Adipose tissue (tissue), 3 donors: ENCODE measurements around the gene WWOX. TPM values are rescaled to one million over a fixed set of nuclear protein-coding genes. Genes with fewer than 3 reads are reported as not detected.

Experiments used
- H3K27ac ChIP-seq: one replicate; pipeline ENCODE4 v1.5.1; 2013; ENCODE audit warnings: low read depth, low read length
- WGBS, 3 donors: extraction: QIAGEN DNeasy Blood & Tissue Kit; methylation state at CpG; one replicate each; pipeline ENCODE4 v1.1.7; 2013; 5-methylcytosine and 5-hydroxymethylcytosine counted together
- polyA plus RNA-seq, 3 donors: library from polyadenylated mRNA; stranded (reverse); fragments of 200-250 nt; gene quantifications; one replicate each; pipeline ENCODE4 v1.2.3, GENCODE V29; 2013
- donor health status: healthy with polysubstance abuse.
- donor health status: Bipolar disorder and iron deficiency.
- donor health status: healthy.

The WWOX gene
- polyA plus RNA-seq, 3 donors = 5.7 to 10.6 (median 7.0) TPM

- WGBS, 3 donors = 7 to 13% (median 12%) methylated on average over 12 of the region's 12 CpGs
Observed at GRCh38 chr16:78100112-78100467, 636 bp downstream of the WWOX start.

GRCh38 chr16:78102122-78102660 lies 2.7 kb downstream of the WWOX start:
- H3K27ac ChIP-seq = no peak overlapping the region
- WGBS, 3 donors = 66 to 85% (median 78%) methylated on average over 5 of the region's 5 CpGs

More at GRCh38 chr16:78100112-78100467, 636 bp downstream of the WWOX start:
- H3K27ac ChIP-seq = no peak overlapping the region

DNA sequence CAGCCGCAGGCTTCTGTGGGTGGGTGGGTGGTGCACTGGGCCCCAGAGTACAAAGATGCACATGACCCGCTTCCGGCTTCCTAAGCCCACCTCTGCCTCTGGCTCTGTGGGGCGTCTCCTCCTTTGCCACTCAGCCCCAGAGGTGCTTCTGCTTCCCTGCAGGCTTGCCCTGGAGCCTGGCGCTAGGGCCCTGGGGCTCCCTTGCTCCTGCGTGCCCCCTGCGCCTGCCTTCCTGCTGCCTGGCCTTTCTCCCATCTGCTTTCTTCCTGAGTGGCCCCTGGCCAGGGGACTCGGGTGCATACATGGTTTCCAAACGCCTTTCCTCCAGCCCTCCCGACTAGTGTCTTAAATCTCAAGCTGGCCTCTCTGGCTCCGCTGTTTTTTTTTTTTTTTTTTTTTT lies 3.4 kb downstream of the WWOX start:
- WGBS, 3 donors = 68 to 79% (median 75%) methylated on average over 10 to 11 of the region's 11 CpGs
- no peak overlapping the region for H3K27ac ChIP-seq

- no peak overlapping the region for H3K27ac ChIP-seq
- WGBS, 3 donors = 83 to 95% (median 93%) methylated on average over 4 of the region's 4 CpGs
Observed at GRCh38 chr16:78105517-78105916, 6.1 kb downstream of the WWOX start.

DNA sequence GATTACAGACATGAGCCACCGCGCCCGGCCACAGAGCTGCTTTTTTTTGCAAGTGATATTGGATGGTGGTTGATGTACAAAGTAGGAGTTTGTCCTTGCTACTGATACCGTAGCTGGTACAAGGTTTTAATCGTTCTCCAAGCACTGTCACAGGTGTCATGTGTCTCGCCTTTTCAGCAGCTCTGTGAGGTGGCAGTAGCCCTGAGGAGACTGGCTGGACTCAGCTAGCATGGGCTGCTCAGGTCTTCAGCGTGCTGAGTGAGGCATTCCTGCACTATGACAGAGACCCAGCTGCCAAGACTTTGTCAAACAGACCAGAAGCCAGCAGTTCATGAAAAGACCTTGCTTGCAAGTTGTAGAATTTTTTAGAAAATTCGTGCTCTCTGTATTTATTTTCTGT lies 7.2 kb downstream of the WWOX start:
- 56 to 87% (median 76%) methylated on average over 8 of the region's 8 CpGs for WGBS, 3 donors
- no peak overlapping the region for H3K27ac ChIP-seq

DNA sequence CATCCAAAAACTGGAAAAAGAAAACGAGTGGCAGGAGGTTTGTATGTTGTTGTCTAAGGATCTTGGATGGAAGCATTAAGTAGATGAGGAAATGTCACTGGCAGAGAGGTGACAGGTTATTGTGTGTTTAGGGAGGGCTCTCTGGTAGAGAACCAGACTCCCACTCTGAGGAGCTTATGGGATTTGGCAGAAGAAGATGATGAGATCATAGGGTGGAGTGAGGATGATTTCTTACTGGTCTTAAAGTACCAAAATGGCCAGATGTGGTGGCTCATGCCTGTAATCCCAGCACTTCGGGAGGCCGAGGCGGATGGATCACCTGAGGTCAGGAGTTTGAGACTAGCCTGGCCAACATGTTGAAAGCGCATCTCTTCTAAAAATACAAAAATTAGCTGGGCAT lies 9.0 kb downstream of the WWOX start:
- WGBS, 3 donors = 81 to 89% (median 82%) methylated on average over 5 of the region's 5 CpGs

DNA sequence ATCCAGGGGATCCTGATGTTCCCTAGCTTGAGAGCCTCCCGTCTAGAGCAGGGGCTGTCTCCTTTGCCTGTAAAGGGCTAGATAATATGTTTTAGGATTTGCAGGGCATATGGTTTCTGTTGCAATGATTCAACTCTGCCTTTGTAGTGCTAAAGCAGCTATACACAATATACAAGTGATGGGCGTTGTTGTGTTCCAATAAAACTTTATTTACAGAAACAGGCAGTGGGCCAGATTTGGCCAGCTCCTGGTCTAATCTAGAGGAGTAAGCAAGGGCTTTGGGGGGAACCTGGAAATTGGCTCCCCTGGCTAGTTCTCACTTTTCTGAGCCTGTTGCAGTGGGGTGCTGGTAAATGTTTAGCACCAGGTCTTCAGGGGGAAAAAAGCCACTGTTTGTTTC lies 13.8 kb downstream of the WWOX start:
- WGBS, 3 donors = 97 to 99% (median 98%) methylated on average over 2 of the region's 2 CpGs
- no peak overlapping the region for H3K27ac ChIP-seq

More for the DNA sequence above, 9.0 kb downstream of the WWOX start:
- H3K27ac ChIP-seq = no peak overlapping the region

DNA sequence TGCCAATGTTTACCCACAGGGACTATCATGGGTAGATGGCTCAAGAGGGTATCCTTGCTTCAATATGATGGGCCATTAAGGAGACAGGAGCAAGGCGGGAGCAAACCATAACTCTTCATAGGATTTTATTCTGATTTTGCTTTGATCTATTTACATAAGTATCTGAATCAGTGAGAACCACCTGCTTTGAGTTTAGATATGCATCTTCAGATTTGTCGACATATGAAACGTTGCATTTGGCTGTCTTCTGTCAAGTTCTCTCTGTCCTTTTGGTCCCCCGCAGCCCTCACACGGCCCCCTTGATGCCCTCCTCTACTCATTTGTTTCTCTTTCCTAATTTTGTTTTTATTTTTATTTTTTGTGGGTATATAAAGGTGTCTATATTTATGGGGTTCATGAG lies 16.2 kb downstream of the WWOX start:
- WGBS, 3 donors = 92 to 96% (median 94%) methylated on average over 5 of the region's 5 CpGs
- no peak overlapping the region for H3K27ac ChIP-seq

DNA sequence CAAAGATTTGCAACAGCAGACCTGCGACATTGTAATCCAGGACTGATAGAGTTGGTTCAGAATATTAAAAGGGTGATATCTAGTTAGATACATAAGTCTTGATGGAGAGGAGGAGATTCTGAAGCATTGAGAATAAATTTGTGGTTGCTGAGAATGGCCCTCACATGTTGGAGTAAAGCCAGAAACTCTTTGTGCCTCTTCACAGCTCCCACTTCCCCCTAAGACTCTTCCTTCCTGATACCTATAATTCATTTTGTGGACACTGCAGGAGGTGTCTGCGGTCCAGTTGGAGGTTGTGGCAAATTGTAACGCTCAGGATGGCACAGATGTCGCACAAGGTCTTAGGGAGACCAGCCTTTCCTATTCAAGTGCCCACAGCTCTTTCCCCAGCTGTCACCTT lies 17.5 kb downstream of the WWOX start:
- WGBS, 3 donors = 36 to 86% (median 62%) methylated on average over 4 of the region's 4 CpGs

GRCh38 chr16:78117391-78117790 lies 17.9 kb downstream of the WWOX start:
- no peak overlapping the region for H3K27ac ChIP-seq
- WGBS, 3 donors = 72 to 86% (median 79%) methylated on average over 5 of the region's 5 CpGs

More for the DNA sequence above, 17.5 kb downstream of the WWOX start:
- no peak overlapping the region for H3K27ac ChIP-seq

GRCh38 chr16:78118469-78119025 lies 19.1 kb downstream of the WWOX start:
- H3K27ac ChIP-seq = no peak overlapping the region
- 59 to 82% (median 68%) methylated on average over 4 of the region's 4 CpGs for WGBS, 3 donors

GRCh38 chr16:78122774-78123315 lies 23.4 kb downstream of the WWOX start:
- 12 to 16% (median 15%) methylated on average over 4 of the region's 4 CpGs for WGBS, 3 donors
- no peak overlapping the region for H3K27ac ChIP-seq

- WGBS, 3 donors = 92 to 96% (median 93%) methylated on average over 15 of the region's 15 CpGs
- H3K27ac ChIP-seq = no peak overlapping the region
Observed at GRCh38 chr16:78125112-78125844, 25.8 kb downstream of the WWOX start.

DNA sequence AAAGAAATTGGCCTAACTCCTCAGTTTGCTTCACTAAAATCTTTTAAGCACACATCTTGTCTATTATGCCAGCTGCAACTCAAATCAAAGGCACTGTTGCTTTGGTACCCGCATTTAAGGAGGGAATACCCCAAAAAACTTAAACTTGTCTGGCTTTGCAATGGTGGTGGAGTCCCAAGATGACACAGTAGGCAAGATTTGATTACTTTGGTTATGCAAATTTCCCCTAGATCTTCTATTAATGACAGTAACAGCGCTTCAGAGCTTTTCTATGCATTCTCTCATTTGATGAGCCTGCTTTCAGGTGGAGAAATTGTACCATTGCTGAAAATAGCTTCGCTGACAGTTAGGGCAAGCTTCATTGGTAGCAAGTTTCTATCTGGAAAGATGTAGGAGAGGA lies 27.2 kb downstream of the WWOX start:
- no peak overlapping the region for H3K27ac ChIP-seq
- 93 to 95% (median 94%) methylated on average over 3 of the region's 3 CpGs for WGBS, 3 donors

- H3K27ac ChIP-seq = no peak overlapping the region
- WGBS, 3 donors = 36 to 49% (median 44%) methylated on average over 5 of the region's 5 CpGs
Observed at GRCh38 chr16:78127130-78127529, 27.7 kb downstream of the WWOX start.

DNA sequence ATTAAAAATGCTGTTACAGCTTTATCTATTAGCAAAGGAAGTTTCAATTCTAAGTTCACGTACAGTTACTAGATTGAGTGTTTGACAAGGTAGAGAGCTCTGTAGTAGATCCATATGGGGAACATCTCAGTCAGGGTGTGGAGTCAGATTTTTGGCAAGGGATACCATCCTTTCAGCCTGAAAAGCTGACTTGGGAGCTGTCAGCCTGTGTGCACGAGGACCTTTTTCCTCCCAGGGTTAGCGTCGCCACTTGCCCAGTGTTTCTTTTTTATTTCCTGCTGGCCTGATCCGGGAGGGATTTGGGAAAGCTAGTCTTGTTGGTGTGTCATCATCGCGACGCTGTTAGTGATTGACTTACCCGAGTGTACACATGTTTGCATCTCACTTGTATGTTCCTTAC lies 29.5 kb downstream of the WWOX start:
- H3K27ac ChIP-seq = no peak overlapping the region
- 37 to 76% (median 57%) methylated on average over 9 of the region's 9 CpGs for WGBS, 3 donors

DNA sequence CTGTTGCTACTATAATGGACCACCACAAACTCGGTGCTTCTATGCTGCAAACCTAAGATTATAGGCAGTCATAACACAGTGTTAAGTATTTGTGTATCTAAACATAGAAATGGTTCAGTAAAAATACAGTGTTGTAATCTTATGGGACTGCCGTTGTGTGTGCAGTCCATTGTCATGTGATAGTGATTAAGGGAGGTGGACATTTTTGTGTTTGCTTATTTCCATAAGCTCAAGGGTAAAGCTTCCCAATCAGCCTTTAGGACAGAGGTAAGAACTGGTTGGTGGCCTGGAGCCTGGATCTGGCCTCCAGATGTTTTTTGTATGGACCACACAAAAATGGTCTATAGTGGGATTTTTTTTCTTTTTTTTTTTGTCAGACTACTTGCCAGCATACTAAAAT lies 29.9 kb downstream of the WWOX start:
- 65 to 69% (median 67%) methylated on average over 2 of the region's 2 CpGs for WGBS, 3 donors
- no peak overlapping the region for H3K27ac ChIP-seq

- no peak overlapping the region for H3K27ac ChIP-seq
- 65 to 90% (median 88%) methylated on average over 4 of the region's 4 CpGs for whole genome bisulfite sequencing, 3 donors
Observed at GRCh38 chr16:78130083-78130608, 30.7 kb downstream of the WWOX start.

GRCh38 chr16:78130950-78131349 lies 31.5 kb downstream of the WWOX start:
- 78 to 84% (median 79%) methylated on average over 5 of the region's 5 CpGs for WGBS, 3 donors
- no peak overlapping the region for H3K27ac ChIP-seq
